IPS DF 6.9 (cell line): ENCODE measurements around the gene C1QL2.

Experiments
- DNase-seq: peaks from one replicate; pipeline ENCODE4 v3.0.0-alpha.2; 2013; ENCODE audit warnings: low read depth, low spot score
- H3K27ac ChIP-seq: one replicate; pipeline ENCODE4 v1.5.1; 2013; ENCODE audit warnings: low read length, control low read depth
- H3K27me3 ChIP-seq: 2 replicates; pipeline ENCODE4 v1.6.1; 2013; ENCODE audit warnings: mild to moderate bottlenecking, low read length; ENCODE audit not compliant: control insufficient read depth, insufficient read depth
- H3K36me3 ChIP-seq: 2 replicates; pipeline ENCODE4 v1.6.1; 2013; ENCODE audit warnings: low read length; ENCODE audit not compliant: control insufficient read depth, insufficient read depth
- H3K4me1 ChIP-seq: 2 replicates; pipeline ENCODE4 v1.6.1; 2013; ENCODE audit warnings: low read length; ENCODE audit not compliant: control insufficient read depth, insufficient read depth
- H3K4me3 ChIP-seq: 2 replicates; pipeline ENCODE4 v1.5.1; 2013; ENCODE audit warnings: mild to moderate bottlenecking, low read length
- H3K9me3 ChIP-seq: 2 replicates; pipeline ENCODE4 v1.6.1; 2013; ENCODE audit warnings: low read length, inconsistent platforms; ENCODE audit not compliant: control insufficient read depth, insufficient read depth
- WGBS: extraction: QIAGEN DNeasy Blood & Tissue Kit; methylation state at CpG from one replicate; pipeline ENCODE4 v1.1.7; 2013; ENCODE audit warnings: mixed read lengths, missing lambda C conversion rate; ENCODE audit not compliant: insufficient read length, insufficient coverage; 5-methylcytosine and 5-hydroxymethylcytosine counted together

C1QL2 gene

GRCh38 chr2:119117891-119118882 lies 40.4 kb downstream of the C1QL2 start:
- no peaks in the 10 kb centered on the region for H3K9me3 ChIP-seq
- no peaks in the 10 kb centered on the region for H3K36me3 ChIP-seq
- no peak overlapping the region for H3K4me3 ChIP-seq
- H3K27ac ChIP-seq, result no peak overlapping the region
- WGBS, result no CpG with 5 or more reads among the region's 9 CpGs
- no peak for DNase-seq
- H3K27me3 ChIP-seq, result no peaks in the 10 kb centered on the region
- H3K4me1 ChIP-seq, result peaks cover 15% of the 10 kb centered on the region

GRCh38 chr2:119117408-119117807 lies 41.1 kb downstream of the C1QL2 start:
- Histone ChIP-seq H3K4me1 (peaks cover 17% of the 10 kb centered on the region), H3K4me3 (no peak overlapping the region), H3K36me3 (no peaks in the 10 kb centered on the region), H3K27me3 (no peaks in the 10 kb centered on the region), H3K9me3 (no peaks in the 10 kb centered on the region), H3K27ac (no peak overlapping the region)
- no CpG with 5 or more reads among the region's 7 CpGs for WGBS
- DNase-seq, result no peak

- H3K27me3 ChIP-seq, result no peaks in the 10 kb centered on the region
- no CpG with 5 or more reads among the region's 10 CpGs for WGBS
- H3K9me3 ChIP-seq, result no peaks in the 10 kb centered on the region
These were observed 41.9 kb downstream of the C1QL2 start for GRCh38 chr2:119116411-119117295.

GRCh38 chr2:119114266-119114665 lies 44.3 kb downstream of the C1QL2 start:
- H3K27me3 ChIP-seq, result no peaks in the 10 kb centered on the region
- no peaks in the 10 kb centered on the region; the same call in 1 of the 2 replicates for H3K9me3 ChIP-seq
- H3K36me3 ChIP-seq, result no peaks in the 10 kb centered on the region
- H3K27ac ChIP-seq, result no peak overlapping the region
- H3K4me3 ChIP-seq, result no peak overlapping the region
- peaks cover 15% of the 10 kb centered on the region for H3K4me1 ChIP-seq
- no CpG with 5 or more reads among the region's 3 CpGs for WGBS
- no peak for DNase-seq

More at GRCh38 chr2:119116411-119117295, 41.9 kb downstream of the C1QL2 start:
- no peak overlapping the region for H3K27ac ChIP-seq
- peaks cover 17% of the 10 kb centered on the region for H3K4me1 ChIP-seq
- H3K4me3 ChIP-seq, result no peak overlapping the region
- no peaks in the 10 kb centered on the region for H3K36me3 ChIP-seq
- DNase-seq, result no peak

GRCh38 chr2:119113489-119113770 lies 45.1 kb downstream of the C1QL2 start:
- no peaks in the 10 kb centered on the region for H3K27me3 ChIP-seq
- DNase-seq, result no peak
- no peak overlapping the region for H3K4me3 ChIP-seq
- no peaks in the 10 kb centered on the region; the same call in 1 of the 2 replicates for H3K9me3 ChIP-seq
- no peaks in the 10 kb centered on the region for H3K36me3 ChIP-seq
- H3K27ac ChIP-seq, result no peak overlapping the region
- peaks cover 14% of the 10 kb centered on the region for H3K4me1 ChIP-seq
- WGBS, result no CpG with 5 or more reads among the region's 4 CpGs

- DNase-seq, result no peak
- Histone ChIP-seq H3K36me3 (no peaks in the 10 kb centered on the region), H3K9me3 (no peaks in the 10 kb centered on the region; the same call in 1 of the 2 replicates), H3K4me3 (no peak overlapping the region), H3K27me3 (no peaks in the 10 kb centered on the region), H3K4me1 (peaks cover 10% of the 10 kb centered on the region), H3K27ac (no peak overlapping the region)
- no CpG with 5 or more reads among the region's 10 CpGs for WGBS
These were observed 45.6 kb downstream of the C1QL2 start for GRCh38 chr2:119112770-119113488.

- Histone ChIP-seq H3K27me3 (no peaks in the 10 kb centered on the region), H3K4me3 (no peak overlapping the region), H3K4me1 (peaks cover 6% of the 10 kb centered on the region), H3K9me3 (no peaks in the 10 kb centered on the region; the same call in 1 of the 2 replicates), H3K36me3 (no peaks in the 10 kb centered on the region), H3K27ac (no peak overlapping the region)
- DNase-seq, result no peak
- WGBS, result no CpG with 5 or more reads among the region's 3 CpGs
These were observed 46.3 kb downstream of the C1QL2 start for GRCh38 chr2:119112230-119112629.

GRCh38 chr2:119111115-119111975 lies 47.2 kb downstream of the C1QL2 start:
- H3K4me1 ChIP-seq, result peaks cover 6% of the 10 kb centered on the region
- H3K27ac ChIP-seq, result no peak overlapping the region
- WGBS, result no CpG with 5 or more reads among the region's 8 CpGs
- H3K9me3 ChIP-seq, result no peaks in the 10 kb centered on the region; the same call in 1 of the 2 replicates
- H3K27me3 ChIP-seq, result no peaks in the 10 kb centered on the region
- DNase-seq, result no peak
- no peak overlapping the region for H3K4me3 ChIP-seq
- H3K36me3 ChIP-seq, result no peaks in the 10 kb centered on the region

GRCh38 chr2:119109866-119110265 lies 48.7 kb downstream of the C1QL2 start:
- Histone ChIP-seq H3K4me1 (peaks cover 6% of the 10 kb centered on the region), H3K9me3 (no peaks in the 10 kb centered on the region; the same call in 1 of the 2 replicates), H3K27me3 (no peaks in the 10 kb centered on the region), H3K4me3 (no peak overlapping the region), H3K36me3 (no peaks in the 10 kb centered on the region), H3K27ac (no peak overlapping the region)
- no peak for DNase-seq
- no CpG with 5 or more reads among the region's 3 CpGs for WGBS
